ENCODE measurements around the gene TLE6.
"Not testable (repeated sequence)": the region's sequence is repeated elsewhere in the genome, so short reads cannot be mapped to it uniquely, and the experiment has no call there.

Gene TLE6

DNA sequence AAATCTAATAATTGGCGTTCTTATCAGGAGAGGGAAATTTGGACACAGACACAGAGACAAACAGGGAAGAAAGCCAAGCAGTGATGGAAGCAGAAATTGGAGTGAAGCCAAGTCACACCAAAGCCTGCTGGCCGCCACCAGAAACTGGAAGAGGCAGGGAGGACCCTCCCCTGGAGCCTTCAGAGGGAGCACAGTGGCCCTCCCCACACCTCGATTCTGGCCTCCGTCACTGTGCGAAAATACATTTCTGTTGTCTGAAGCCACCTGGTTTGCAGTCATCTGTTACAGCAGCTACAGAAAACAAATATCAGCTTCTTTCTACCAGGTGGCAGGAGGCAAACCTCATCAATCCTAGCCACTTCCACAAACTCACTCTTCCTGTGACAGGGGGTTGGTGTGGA is 8.3 kb upstream of the TLE6 start:
- intact Hi-C loops (cut with DNase I), result no loop called here

DNA sequence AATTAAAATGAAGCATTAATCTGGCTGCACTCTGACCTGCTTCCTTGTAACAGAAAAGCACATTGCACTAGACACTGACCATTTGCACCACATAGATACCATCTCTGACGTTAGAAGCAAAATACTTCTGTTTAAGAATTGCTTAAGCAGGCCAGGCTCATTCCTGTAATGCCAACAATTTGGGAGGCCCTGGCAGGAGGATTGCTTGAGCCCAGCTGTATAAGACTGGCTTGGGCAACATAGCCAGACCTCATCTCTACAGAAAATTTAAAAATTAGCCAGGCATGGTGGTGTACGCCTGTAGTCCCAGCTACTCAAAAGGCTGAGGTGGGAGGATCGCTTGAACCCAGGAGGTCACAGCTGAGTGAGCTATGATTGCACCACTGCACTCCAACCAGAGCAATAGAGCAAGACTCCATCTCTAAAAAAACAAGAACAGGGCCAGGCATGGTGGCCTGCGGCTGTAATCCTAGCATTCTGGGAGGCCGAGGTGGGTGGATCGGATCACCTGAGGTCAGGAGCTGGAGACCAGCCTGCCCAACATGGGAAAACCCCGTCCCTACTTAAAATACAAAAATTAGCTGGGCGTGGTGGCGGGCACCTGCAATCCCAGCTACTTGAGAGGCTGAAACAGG is 7.0 kb upstream of the TLE6 start:
- no peak for DNase-seq

More for the DNA sequence above, 8.3 kb upstream of the TLE6 start:
- no peak for DNase-seq

DNA sequence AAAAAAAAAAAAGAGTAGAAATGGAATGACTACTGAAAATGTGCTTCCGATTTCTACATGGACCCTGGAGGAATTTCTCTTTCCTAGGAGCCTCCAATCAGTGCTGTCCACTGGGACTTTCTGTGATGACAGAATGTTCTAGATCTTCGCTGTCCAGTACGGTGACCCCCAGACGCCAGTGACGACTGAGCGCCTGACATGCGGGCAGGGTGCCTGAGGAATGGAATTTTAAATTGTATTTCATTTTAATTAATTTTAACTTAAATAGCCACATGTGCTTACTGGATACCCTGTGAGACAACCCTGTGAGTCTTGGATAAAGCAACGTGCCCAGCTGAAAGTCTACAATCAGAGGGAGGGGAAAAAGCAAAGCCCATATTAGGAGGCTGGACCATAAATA is 4.1 kb upstream of the TLE6 start:
- intact Hi-C loops (cut with DNase I), result loop anchor here (10.0 kb wide), 1 partner anchor 62 kb away; no protein-coding TSS in a partner anchor
- no peak for DNase-seq

More for the DNA sequence above, 7.0 kb upstream of the TLE6 start:
- intact Hi-C loops (cut with DNase I), result loop anchor here (10.0 kb wide), 1 partner anchor 64 kb away; no protein-coding TSS in a partner anchor

DNA sequence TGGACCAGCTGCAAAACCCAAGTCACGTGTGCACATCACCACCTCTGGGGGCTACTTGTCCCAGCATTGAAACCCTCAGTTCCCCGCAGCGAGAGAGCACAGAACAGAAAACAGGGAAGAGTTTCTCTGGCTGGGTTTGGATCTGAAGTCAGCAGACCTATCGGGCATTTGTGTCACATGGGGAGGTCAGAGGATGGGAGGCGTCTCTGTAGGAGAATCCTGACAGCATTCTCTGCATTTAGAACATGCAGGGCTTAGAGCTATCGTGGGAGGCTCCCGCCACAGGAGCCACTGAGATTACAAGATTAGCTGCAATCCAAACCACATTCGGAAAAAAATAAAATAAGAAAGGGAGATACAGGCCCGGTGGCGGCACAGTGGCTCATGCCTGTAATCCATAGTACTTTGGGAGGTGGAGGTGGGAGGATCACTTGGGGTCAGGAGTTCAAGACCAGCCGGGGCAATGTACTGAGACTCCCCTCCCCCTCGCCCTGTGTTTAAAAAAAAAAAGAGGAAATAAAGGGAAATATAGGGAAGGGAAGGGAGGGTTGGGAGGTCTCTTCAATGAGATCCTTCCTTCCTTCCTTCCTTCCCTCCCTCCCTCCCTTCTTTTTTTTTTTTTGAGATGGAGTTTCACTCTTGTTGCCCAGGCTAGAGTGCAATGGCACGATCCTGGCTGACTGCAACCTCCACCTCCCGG is 2.9 kb upstream of the TLE6 start:
- intact Hi-C loops (cut with DNase I), result loop anchor here (10.0 kb wide), 1 partner anchor 60 kb away; no protein-coding TSS in a partner anchor
- peak in 1 of 42 donors; percentile 20 for DNase-seq

DNA sequence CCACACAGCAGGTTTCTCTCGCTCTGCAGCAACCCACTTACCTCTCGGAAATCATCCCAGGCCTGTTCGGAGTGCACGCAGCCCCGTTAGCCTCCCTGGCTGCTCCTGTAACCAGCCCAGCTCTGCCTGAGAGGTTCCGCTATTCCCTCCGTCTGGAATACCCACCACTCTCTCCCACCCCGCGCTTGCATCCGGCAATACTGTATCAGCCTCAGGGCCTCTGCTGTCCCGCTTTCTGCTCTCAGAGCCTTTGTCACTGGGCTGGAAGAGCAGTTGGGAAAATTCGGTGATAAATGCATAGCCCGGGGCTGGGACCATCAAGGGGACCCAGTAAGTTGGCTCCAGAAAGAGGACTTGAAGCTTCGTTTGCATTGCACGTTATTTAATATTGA is 759 bp upstream of the TLE6 start:
- DNase-seq, result no peak
- intact Hi-C loops (cut with DNase I), result loop anchor here (10.0 kb wide), 1 partner anchor 58 kb away; no protein-coding TSS in a partner anchor

DNA sequence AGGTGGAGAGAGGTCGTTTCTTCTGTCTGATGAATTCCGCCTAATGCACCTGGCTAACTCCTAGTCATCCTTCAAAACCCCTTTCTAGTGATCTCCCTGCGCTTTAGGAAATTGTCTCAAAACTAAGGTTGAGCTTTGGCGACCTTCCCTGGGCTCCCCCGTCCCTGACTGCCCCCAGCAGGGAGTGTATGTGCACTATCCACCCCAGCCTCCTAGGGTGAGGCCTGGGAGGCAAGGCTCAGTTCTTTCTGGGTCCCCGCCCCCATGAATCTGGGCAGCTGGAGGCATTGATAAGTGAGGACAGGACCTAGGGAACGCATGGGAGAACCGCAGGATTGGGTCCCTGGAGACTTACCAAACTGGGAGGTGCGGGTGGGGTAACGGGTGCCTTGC is 378 bp downstream of the TLE6 start:
- intact Hi-C loops (cut with DNase I), result loop anchor here (10.0 kb wide), 1 partner anchor 57 kb away; no protein-coding TSS in a partner anchor
- DNase-seq, result no peak

DNA sequence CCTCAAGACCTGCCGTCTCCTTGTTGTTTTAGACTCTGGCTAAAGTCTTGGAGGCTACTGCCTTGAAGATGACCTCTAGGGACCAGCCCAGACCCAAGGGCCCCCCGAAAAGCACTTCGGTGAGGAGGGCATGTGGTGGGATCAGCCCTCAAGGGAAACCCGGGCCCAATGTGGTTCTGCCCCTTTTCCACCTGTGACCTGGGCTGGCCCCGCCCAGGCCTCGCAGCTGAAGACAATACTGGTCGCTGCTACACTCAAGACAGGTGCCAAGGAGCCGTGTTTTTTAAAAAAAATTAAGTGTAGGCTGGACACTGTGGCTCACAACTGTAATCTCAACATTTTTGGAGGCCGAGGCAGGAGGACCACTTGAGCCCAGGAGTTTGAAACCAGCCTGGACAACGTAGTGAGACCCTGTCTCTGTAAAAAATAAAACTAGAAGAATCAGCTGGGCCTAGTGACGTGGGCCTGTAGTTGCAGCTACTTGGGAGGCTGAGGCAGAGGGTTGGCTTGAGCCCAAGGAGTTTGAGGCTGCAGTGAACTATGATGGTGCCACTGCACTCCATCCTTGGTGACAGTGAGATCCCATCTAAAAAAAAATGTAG is 903 bp downstream of the TLE6 start:
- no peak for DNase-seq

DNA sequence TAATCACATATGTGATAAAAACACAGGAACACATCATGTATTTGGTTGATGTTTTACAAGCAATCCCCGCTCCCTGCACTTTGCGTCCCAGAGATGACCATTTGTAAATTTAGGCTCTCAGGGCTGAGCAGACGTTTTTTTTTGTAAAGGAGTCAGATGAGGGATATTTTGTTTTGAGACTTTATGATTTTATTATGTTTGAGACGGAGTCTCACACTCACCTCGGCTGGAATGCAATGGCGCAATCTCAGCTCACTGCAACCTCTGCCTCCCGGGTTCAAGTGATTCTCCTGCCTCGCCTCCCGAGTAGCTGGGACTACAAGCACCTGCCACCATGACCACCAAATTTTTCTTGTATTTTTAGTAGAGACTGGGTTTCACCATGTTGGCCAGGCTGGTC is 1.4 kb downstream of the TLE6 start:
- intact Hi-C loops (cut with DNase I), result loop anchor here (10.0 kb wide), 1 partner anchor 56 kb away; no protein-coding TSS in a partner anchor
- no peak for DNase-seq

More for the DNA sequence above, 903 bp downstream of the TLE6 start:
- intact Hi-C loops (cut with DNase I), result loop anchor here (10.0 kb wide), 1 partner anchor 57 kb away; no protein-coding TSS in a partner anchor

DNA sequence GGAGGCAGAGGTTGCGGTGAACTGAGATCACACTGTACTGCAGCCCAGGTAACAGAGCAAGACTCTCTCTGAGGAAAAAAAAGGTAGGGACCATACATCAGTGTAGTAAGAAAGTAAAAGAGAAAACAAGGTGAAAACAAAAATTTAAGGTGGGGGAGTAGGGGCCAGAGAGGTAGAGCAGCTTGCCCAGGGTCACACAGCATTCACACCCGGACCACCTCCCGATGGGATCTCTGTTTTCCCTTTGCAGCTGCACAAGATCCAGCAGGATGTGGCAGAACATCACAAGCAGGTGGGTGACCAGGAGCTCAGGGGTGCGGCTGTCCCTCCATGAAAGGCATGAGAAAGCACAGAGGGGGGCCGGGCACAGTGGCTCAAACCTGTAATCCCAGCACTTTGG is 4.5 kb downstream of the TLE6 start:
- intact Hi-C loops (cut with DNase I), result no loop called here
- no peak for DNase-seq

DNA sequence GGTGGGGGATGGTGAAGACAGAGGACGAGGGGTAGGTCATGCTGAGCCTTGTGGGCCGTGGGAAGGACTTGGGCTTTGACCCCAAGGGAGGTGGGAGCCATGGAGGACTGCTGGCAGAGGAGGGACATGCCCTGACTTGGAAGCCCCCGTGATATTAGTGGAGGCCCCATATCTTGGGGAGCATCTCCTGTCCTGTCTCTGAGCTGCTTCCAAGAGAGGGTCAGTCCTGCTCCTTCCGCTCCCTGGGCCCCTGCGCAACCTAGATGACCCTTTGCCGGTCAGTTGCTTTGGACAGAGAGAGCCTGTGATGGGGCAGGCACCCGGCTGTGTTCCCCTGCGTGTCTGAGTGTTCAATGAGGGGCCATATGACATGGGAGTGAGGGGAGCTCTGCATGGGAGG is 5.2 kb downstream of the TLE6 start:
- intact Hi-C loops (cut with DNase I), result no loop called here
- DNase-seq, result no peak

DNA sequence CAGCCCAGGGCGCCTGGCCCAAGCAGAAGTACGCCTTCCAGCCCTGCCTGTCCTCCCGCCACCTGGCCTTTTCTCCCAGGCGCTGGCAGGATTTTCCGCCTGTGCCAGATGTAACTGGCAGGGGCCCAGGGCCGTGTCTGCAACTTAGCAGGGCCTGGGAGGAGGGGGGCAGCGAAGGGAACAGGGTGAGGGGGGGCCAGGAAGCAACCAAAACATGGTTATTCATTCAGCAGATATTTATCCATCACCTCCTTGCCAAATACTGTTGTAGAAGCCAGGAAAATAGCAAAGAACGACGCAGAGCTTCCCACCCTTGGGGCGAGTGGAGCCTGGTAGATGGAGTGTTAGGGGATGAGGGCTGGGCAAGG is 5.6 kb downstream of the TLE6 start:
- DNase-seq, result peak; percentile 24 to 81 (median 58)
- intact Hi-C loops (cut with DNase I), result no loop called here

DNA sequence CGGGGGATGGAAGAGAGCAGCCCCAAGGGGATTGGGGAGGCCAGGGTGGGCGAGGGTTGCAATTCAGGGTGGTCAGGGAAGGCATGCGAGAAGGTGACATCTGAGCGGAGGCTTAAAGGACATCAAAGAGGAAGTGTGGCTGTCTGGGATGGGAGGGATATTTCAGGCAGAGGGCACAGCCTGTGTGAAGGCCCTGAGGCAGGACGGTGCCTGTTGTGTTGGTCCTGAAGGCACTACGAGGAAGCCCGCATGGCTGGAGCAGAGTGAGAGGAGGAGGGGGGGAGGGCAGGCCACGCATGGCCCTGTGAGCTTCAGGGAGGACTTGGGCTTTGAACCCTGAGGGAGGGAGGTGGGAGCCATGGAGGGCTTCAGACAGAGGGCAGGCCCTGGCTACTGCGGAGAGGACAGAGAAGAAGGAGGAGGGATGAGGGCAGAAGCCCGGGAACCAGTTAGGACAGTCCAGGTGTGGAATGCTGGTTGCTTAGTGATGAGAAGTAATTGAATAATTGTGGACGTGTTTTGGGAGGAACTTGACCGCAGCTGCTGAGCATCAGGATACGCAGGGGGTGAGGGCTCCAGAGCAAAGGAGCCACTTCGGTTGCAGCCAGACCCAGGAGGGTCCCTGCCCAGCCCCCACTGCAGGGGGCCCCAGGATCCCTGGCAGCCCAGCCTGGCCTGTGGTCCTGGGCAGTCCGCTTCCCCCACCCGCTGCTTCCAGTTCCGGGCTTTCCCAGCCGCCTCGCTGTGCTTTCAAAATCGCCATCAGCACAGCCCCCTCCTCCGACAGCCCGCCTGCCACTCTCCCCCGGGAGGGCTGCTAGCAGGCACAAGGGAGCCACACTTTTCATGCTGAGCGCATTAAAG is 6.2 kb downstream of the TLE6 start:
- peak in 37 of 42 donors; percentile 11 to 83 (median 38) for DNase-seq
- intact Hi-C loops (cut with DNase I), result no loop called here

DNA sequence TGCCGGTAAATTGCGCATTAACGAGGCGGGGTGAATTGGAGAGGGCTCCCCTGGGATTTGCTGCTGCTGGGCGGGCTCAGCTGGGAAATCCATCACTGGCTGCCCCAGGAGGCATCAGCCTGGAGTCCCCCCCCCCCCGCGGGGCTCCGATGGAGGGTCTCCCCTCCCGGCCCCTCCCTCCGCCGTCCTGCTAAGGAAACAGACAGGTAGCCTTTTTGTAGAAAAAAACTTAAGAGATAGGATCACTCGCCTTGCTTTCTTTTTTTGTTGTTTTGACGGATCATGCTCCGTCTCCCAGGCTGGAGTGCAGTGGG is 6.8 kb downstream of the TLE6 start:
- intact Hi-C loops (cut with DNase I), result no loop called here
- DNase-seq, result peak in 2 of 42 donors; percentile 63 to 67

DNA sequence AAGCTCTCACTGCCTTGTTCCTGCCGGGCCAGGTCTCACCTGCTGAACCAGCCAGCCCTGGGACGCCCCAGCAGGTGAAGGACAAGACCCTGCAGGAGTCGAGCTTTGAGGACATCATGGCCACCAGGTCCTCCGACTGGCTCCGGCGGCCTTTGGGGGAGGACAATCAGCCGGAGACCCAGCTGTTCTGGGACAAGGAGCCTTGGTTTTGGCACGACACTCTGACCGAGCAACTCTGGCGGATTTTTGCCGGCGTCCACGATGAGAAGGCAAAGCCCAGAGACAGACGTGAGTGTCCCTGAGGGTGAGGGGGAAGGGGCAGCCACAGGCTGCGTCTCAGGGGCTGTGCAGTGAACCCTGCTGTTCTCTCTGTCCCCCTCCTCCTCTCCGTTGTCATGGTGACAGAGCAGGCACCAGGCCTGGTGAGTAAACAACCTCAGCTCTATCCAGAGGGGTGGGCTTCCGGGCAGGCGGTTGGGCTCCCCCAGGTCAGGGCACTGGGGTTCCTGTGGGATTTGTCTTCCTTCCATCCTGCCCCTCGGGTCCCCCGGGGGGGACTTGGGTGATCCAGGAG is 9.7 kb downstream of the TLE6 start:
- intact Hi-C loops (cut with DNase I), result no loop called here
- DNase-seq, result no peak

DNA sequence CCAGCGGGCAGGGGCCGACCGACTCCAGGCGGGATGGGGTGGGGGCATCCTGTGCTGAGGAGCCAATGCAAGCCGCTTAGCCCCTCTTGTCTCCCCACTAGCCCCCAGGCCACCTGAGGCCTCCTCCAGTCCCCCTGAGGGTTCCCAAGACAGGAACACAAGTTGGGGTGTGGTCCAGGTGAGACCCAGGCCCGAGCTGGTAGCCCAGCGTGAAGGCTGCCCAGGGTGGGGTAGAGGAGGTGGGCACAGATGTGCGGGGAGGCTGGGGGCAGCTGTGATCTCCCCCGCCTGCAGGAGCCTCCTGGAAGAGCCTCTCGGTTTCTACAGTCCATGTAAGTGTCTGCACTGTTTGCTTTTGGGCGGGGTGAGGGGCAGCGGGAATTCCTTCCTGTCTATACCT is 10.4 kb downstream of the TLE6 start:
- no peak for DNase-seq

DNA sequence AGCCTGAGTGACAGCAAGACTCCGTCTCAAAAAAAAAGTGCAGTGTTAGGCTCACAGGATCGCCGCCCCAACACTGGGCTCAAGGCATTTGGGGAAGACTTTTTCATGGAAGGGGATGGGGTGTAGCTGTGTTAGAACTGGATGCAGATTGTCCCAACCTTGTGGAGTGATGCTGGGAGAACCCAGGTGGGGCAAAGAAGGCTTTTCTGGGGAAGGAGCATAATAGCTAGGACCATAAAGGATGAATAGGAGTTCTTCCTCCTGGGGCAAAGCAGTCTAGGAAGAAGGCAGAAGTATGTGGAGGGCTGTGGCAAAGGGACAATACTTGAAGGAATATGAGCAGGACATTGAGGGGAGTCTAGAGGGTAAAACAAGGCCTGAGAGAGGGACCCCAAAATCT is 11.2 kb downstream of the TLE6 start:
- intact Hi-C loops (cut with DNase I), result no loop called here
- no peak for DNase-seq

More for the DNA sequence above, 10.4 kb downstream of the TLE6 start:
- intact Hi-C loops (cut with DNase I), result no loop called here

DNA sequence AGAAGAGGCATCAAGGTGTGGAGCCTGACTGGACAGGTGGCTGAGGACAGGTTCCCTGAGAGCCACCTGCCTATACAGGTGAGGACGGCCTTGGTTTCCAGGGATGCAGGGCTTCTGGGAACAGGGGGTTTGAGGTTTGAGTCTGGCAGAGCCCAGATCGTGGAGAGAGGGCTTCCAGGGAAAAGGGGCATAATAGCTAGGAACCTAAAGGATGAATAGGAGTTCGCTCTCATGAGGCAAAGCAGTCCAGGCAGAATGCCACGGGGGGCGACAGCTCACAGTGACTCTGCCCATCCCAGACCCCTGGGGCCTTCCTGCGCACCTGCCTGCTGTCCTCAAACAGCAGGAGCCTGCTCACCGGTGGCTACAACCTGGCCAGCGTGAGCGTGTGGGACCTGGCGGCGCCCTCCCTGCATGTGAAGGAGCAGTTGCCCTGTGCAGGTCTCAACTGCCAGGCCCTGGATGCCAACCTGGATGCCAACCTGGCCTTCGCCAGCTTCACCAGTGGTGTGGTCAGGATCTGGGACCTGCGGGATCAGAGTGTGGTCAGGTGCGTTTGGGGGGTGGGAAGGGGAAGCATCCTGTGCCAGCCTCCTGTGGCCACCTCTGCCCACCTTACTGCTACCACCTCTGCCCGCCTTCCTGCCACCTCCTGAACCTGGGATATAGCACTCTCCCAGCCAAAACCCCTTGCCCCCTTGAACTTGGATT is 12.0 kb downstream of the TLE6 start:
- no peak for DNase-seq
- intact Hi-C loops (cut with DNase I), result no loop called here

DNA sequence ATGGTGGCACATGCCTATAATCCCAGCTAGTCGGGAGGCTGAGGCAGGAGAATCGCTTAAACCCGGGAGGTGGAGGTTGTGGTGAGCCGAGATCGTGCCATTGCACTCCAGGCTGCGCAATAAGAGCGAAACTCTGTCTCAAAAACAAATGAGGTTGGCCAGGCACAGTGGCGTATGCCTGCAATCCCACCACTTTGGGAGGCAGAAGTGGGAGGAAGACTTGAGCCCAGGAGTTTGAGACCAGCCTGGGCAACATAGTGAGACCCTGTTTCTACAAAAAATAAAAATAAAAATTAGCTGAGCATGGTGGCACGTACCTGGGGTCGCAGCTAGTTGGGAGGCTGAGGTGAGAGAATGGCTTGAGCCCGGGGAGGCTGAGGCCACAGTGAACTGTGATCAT is 15.0 kb downstream of the TLE6 start:
- intact Hi-C loops (cut with DNase I); DNase-seq: not testable (repeated sequence)
